GM20000 (cell line): Measurements from ENCODE around the gene RAPGEF4.

Source experiments
- DNase-seq: peaks from one replicate; pipeline ENCODE4 v3.0.0; 2012; ENCODE audit warnings: low spot score
- CTCF ChIP-seq: IDR thresholded peaks from 2 replicates; pipeline ENCODE4 v1.5.1; 2012; ENCODE audit warnings: mild to moderate bottlenecking, control low read depth; ENCODE audit errors: extremely low read depth, missing control alignments

Gene RAPGEF4

GRCh38 chr2:173016451-173016850, 280.8 kb downstream of the RAPGEF4 start:
- no peak for DNase-seq
- TF ChIP-seq CTCF = no peak

GRCh38 chr2:173017646-173018420, 282.2 kb downstream of the RAPGEF4 start:
- no peak for DNase-seq
- TF ChIP-seq CTCF = no peak

- no peak for TF ChIP-seq CTCF
- no peak for DNase-seq
Observed at GRCh38 chr2:173019755-173020154, 284.1 kb downstream of the RAPGEF4 start.

- no peak for TF ChIP-seq CTCF
- DNase-seq = no peak
Observed at GRCh38 chr2:173021939-173022371, 286.3 kb downstream of the RAPGEF4 start.

GRCh38 chr2:173023718-173024117, 288.1 kb downstream of the RAPGEF4 start:
- no peak for TF ChIP-seq CTCF
- DNase-seq = no peak

- no peak for DNase-seq
- TF ChIP-seq CTCF = no peak
Observed at GRCh38 chr2:173026479-173026878, 290.8 kb downstream of the RAPGEF4 start.

GRCh38 chr2:173027181-173028128, 291.8 kb downstream of the RAPGEF4 start:
- TF ChIP-seq CTCF = peak; percentile 87
- peak; percentile 68 for DNase-seq
